Astrocyte (in vitro differentiated cells and primary cell): Measurements from ENCODE around the gene NAA15.

Source experiments
- CTCF ChIP-seq: IDR thresholded peaks from 2 replicates; pipeline ENCODE4 v1.5.1; 2011; ENCODE audit warnings: low read depth, mild to moderate bottlenecking, inconsistent platforms, low read length, moderate library complexity; ENCODE audit not compliant: insufficient read depth
- EZH2 ChIP-seq: IDR thresholded peaks from 2 replicates; pipeline ENCODE4 v1.6.1; 2012; ENCODE audit warnings: mild to moderate bottlenecking, low read length, inconsistent platforms; ENCODE audit not compliant: insufficient read depth

DNA sequence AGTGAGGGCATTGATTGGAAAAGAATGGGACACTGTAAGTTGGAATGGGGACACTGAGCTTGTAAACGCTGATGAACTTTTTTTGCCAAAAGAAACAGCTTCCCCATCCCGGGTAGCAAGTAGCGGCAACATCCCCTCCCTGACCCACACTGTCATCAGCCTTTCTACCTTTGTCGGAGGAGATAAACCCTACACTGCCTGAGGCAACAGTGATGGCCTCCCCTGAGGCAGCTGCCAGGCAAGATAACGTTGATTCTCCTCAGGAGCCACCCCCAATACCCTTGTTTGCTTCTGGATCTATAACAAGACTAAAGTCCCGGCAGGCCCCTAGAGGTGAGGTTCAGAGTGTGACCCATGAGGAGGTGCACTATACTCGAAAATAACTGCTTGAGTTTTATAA, 142.4 kb downstream of the NAA15 start:
- no peak for TF ChIP-seq CTCF
- TF ChIP-seq EZH2, result no peak
